ENCODE data around the gene SLX4. TPM values are rescaled to one million over a fixed set of nuclear protein-coding genes. Genes with fewer than 3 reads are reported as not detected.

Gene SLX4
- total and polyA plus RNA-seq, 2 donors (not counting 3 experiments of a cell fraction or from before 2014, with no cell fraction given): 2.9 to 8.9 TPM

GRCh38 chr16:3580251-3580651 lies 31.2 kb downstream of the SLX4 start:
- intact Hi-C loops (cut with micrococcal nuclease): no loop called here
- Histone ChIP-seq H3K36me3 (ENCODE audit: control insufficient read depth in 2 of 2, extremely low read depth in 1 of 2, insufficient read depth in 2 of 2, low read length in 2 of 2) (no peaks in the 10 kb centered on the region), H3K4me3 (replicated peaks in 1 of 3; ENCODE audit: insufficient read depth in 1 of 3, low read depth in 1 of 3, low read length in 3 of 3) (no peak overlapping the region), H3K4me2 (ENCODE audit: insufficient read depth, low read length) (no peak overlapping the region), H3K4me1 (ENCODE audit: control insufficient read depth, extremely low read depth, insufficient read depth, low read length) (peaks cover 10% of the 10 kb centered on the region), H3K79me2 (ENCODE audit: control insufficient read depth, insufficient read depth, low read length) (no peaks in the 10 kb centered on the region), H3K9ac (replicated peaks; ENCODE audit: extremely low read depth, insufficient read depth, low read length) (no peak overlapping the region), H3K27me3 (ENCODE audit: control insufficient read depth in 2 of 2, insufficient read depth in 2 of 2, low read length in 2 of 2) (no peaks in the 10 kb centered on the region), H3K9me3 (replicated peaks; ENCODE audit: control insufficient read depth, insufficient read depth, low read length) (no peaks in the 10 kb centered on the region), H4K20me1 (replicated peaks; ENCODE audit: control insufficient read depth, extremely low read depth, insufficient read depth, low read length) (no peaks in the 10 kb centered on the region), H2AFZ (ENCODE audit: low read depth, low read length) (no peak overlapping the region), H3K27ac (ENCODE audit: insufficient read depth, low read depth, low read length) (no peak overlapping the region), H3K9me1 (replicated peaks; ENCODE audit: control insufficient read depth, extremely low read depth, insufficient read depth, low read length) (no peaks in the 10 kb centered on the region)
- no peak for DNase-seq (ENCODE audit: low read depth, low spot score)
- CTCF ChIA-PET: no interaction called here
- POLR2A ChIA-PET: no interaction called here
- BruUV-seq (replicated peaks): no TSS peak
- dilution Hi-C loops (cut with MboI; ENCODE audit: extremely low pct_ligation_motif_present, low sequenced_read_pairs): loop anchor here (5.0 kb wide), 1 partner anchor 43 kb away; no protein-coding TSS in a partner anchor
- no peak for FAIRE-seq
- TF ChIP-seq POLR2A (IDR thresholded peaks at IDR 0.05; ENCODE audit: low read depth, low read length) (no peak), MYC (IDR thresholded peaks at IDR 0.05; ENCODE audit: low read depth, low read length) (no peak), JUN (IDR thresholded peaks at IDR 0.05; ENCODE audit: borderline replicate concordance, insufficient read depth, insufficient read length, low read depth) (no peak), POLR2AphosphoS5 (IDR thresholded peaks at IDR 0.05; ENCODE audit: insufficient read depth, low read depth, low read length) (no peak), MAX (IDR thresholded peaks at IDR 0.05; ENCODE audit: insufficient read depth, insufficient read length) (no peak), EZH2 (IDR thresholded peaks at IDR 0.05; ENCODE audit: borderline replicate concordance, low read depth, low read length, severe bottlenecking) (no peak), GATA2 (IDR thresholded peaks at IDR 0.05; ENCODE audit: insufficient read depth, insufficient read length, low read depth, low read length) (no peak), FOS (IDR thresholded peaks at IDR 0.05; ENCODE audit: borderline replicate concordance, insufficient read depth, low read length) (no peak), CTCF (IDR thresholded peaks at IDR 0.05; ENCODE audit: extremely low read depth in 1 of 2, insufficient read depth in 1 of 2, low read depth in 1 of 2, low read length in 2 of 2) (no peak)
